ENCODE results near the gene TMEM31.

The TMEM31 gene, protein sequence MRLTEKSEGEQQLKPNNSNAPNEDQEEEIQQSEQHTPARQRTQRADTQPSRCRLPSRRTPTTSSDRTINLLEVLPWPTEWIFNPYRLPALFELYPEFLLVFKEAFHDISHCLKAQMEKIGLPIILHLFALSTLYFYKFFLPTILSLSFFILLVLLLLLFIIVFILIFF

DNA sequence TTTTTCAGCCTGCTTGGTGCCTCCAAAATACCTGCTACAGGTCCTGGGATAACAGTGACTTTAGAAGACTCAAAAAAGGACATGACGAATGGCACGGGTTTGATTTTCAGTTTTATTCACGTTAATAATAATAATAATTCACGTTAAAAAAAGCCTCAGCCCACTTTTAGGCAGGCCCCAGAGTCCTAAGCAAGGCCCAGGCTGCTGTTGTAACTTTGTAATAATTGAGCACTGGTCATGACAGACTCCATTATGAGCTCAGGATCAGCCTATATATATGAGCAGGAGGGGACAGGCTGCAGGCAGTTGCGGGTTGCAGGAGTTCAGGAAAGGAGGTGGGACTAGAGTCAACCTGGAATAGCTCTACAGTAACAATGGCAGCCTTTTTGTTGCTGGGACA is at the start of gene TMEM31:
Gene TMEM31 (plus strand): TSS at position 301 of the 400 bp plus-strand sequence. CDS start 1,350 bp downstream, outside the sequence.
- DNase-seq, result no peak

- DNase-seq, result no peak
Measured at GRCh38 chrX:103663981-103664762, 46.5 kb upstream of the TMEM31 start.

DNA sequence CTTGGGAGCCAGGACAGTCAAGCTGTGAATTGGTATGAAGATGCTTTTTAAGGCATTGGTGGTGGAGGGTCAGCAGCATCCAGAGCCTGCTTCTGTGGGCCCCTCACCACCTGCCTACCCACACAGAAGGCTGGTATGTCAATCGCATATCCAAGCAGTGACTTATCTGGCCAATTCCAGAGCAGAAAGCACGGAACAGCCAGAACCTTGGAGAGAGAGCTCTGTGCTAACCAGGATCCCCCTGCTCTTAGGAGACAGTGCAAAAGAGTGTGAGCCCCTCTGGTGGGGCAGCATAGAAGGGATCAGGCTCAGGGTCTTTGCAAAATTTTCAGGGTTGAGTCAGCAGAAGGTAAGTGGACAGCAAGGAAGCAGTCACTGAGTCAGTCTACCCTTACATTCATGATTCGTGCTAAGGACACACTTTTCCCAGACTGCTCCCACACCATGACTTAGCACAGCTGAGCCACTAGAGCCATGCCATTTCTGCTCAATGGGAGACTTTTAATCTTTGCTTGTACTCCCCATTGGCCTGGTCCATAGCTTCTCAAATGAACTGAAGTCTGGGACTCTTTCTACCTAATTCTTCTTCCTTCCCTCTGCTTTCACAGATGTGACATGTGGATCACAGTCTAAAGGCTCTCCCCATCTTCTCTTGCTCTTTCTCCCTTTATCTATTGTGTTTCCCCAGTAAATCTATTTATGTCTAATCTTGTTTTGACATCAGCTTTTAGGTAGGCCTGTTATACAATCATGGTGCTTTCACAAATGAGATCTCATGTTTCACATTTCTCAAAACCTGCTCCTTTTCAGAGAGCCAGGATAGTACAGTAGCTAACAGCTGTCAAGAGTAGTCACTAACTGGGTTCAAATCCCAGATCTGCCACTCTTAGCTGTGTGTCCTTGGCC is 44.3 kb upstream of the TMEM31 start:
- no peak for DNase-seq

- DNase-seq, result no peak
Measured at GRCh38 chrX:103669745-103670144, 41.0 kb upstream of the TMEM31 start.

GRCh38 chrX:103674531-103675454 is 35.9 kb upstream of the TMEM31 start:
- no peak for DNase-seq

DNA sequence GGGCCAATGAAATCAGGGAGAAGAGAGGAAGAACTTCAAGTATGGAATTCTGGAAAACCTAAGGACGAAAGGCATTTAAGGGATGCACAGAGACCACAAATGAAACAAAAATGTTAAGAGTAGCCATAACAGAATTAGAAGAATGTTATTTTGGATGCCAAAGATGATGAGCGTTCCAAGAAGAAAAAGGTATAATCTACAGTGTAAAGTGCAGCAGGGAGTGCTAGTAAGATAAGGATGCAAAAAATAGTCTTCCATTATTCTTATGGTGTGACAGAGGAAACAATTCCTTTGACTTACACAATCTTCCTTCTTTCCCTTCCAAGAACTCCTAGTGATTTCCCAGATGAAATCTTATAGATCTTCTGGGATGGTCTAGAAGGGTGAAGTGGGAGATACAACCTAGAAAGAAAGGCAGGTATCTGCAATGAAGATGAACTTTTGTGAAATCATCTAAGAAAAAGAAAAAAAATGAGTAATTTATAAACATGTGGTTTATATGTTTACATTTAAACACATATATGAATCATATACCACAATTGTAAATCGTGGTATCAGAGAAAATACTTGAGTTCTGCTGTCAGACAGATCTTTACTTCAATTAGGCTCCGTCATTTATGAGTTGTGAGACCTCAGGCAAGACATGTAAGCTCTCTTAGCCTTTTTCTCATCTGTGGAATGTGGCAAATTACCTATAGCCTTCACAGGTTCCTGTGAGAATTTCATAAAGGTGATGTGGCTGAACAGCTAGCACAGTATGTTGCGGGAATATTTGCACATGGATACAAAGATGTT is 32.3 kb upstream of the TMEM31 start:
- DNase-seq, result no peak

- DNase-seq, result no peak
Measured at GRCh38 chrX:103681443-103681842, 29.3 kb upstream of the TMEM31 start.

DNA sequence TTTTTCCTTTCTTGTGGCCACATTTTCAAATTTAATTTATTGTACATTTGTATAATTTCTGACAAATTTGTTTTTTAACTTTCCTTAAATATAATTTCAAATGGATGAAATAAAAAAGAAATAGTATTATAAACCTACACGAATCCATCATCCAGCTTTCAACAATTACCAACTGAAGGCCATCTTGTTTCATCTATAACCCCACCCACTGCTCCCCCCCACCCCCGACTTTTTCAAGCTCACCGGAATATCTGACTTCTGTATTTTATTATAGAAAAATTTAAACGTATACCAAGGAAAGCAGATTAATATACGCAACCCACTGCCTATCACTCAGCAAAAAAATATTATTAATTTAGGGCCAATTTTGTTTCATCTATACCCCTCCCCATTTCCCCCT is 25.3 kb upstream of the TMEM31 start:
- DNase-seq, result no peak

DNA sequence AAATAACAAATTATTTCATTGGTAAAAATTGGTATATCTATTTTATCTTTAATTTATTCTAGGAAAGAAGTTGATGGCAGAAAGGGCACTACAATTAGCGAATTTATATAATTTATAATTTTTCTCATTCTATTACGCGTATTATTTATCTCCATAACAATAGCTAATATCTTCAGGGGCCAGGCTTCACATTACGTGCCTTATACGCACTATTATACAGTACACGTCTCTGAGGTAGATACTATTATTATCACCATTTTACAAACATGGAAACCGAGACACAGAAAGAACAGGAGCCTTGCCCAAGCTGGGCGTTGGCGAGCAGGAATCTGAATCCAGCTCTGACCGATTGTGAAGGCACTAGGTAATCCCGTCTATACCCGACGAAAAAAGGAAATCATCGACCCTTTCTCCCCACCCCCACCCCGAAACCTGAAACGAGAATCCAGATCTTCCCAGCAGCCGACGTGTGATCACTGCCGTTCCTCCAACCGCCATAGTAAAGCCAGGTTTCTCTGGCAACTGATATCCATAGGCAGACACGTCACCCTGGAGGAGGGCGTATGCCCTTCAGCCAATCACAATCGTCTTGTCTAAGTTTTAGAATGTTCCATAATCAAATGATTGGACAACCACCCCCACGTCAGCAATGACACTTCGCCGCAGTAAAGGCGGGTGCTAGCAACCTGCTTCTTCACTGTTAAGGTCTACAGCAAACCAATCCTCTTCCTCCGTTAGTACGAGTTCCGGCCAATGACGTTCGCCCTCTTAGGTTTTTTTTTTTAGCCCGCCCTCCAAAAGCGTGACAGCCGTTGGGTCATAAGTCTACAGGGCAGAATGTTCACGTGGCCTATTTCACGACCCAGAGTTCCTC is 24.3 kb upstream of the TMEM31 start, which contains the start of gene MORF4L2:
Gene MORF4L2 (minus strand): TSS at position 501 of the 874 bp plus-strand sequence. CDS start 9,672 bp downstream, outside the sequence.
- DNase-seq, result peak; percentile 91 to 98

GRCh38 chrX:103687073-103687695 is 23.5 kb upstream of the TMEM31 start:
- peak; percentile 49 to 98 for DNase-seq

DNA sequence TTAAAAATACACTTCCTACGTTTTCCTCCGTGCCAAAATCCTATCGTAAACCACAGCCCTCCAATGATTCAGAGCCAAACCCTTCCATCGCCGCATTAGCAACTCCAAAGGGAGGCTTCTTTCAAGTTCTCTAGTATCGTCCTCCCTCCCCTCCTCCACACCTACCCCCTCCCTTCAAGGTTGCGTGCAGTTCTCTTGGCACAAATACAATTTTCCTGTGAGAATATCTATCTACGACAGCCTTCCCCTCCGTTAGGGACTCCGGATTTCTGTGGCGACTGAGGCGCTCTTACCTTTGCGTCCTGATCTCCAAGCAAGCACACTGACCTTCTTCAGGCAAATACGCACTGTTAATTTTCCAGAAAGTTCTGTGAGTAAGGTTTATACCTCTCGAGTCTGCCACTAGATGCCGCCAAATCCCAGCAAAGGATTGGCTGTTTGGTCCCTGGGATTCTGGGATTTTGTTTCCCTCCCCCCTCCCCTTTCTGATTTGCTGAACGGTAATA is 23.0 kb upstream of the TMEM31 start:
- peak; percentile 66 to 86 for DNase-seq

DNA sequence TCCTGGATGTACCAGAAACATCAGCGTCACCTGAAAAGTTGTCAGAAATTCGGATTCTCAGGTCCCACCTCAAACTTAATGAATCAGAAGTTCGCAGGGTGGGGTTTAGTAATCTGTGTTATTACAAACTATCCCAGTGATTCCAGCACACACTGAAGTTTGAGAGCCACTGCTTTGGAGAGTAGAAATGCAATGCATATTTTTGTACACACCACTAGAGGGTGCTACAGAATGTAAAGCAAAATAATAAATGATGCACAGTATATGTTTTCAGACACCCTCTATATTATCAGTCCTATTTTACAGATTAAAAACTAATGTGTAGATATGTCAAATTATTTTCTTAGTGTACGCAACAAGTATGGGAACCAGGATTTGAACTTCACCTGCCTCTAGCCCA is 21.8 kb upstream of the TMEM31 start:
- peak; percentile 1 to 47 for DNase-seq

GRCh38 chrX:103691059-103691458 is 19.6 kb upstream of the TMEM31 start:
- no peak for DNase-seq

- DNase-seq, result no peak
Measured at GRCh38 chrX:103697687-103698086, 13.0 kb upstream of the TMEM31 start.

- DNase-seq, result no peak
Measured at GRCh38 chrX:103699243-103699642, 11.5 kb upstream of the TMEM31 start.

DNA sequence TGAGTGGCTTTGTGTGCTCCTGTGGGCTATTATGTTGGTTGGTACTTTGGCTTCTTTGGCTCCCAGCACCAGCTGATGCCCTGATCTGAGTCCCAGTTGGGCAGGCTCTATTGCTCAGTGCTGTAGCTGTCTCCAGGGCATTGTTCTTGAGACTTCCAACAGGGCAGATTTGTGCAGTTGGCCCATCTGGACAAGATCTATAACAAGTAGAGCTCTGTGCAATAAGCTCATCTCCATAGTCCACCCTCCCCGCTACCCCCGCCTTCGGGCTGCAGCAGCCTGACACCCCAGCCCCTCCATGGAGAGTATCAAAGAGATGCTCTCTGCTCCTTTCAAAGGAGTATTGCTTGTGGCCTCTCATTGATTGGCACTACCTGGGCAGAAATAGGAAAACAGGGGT is 5.8 kb upstream of the TMEM31 start:
- no peak for DNase-seq

- DNase-seq, result peak in 1 of 2 experiments; percentile 1
Measured at GRCh38 chrX:103716962-103717361, 6.3 kb downstream of the TMEM31 start.

DNA sequence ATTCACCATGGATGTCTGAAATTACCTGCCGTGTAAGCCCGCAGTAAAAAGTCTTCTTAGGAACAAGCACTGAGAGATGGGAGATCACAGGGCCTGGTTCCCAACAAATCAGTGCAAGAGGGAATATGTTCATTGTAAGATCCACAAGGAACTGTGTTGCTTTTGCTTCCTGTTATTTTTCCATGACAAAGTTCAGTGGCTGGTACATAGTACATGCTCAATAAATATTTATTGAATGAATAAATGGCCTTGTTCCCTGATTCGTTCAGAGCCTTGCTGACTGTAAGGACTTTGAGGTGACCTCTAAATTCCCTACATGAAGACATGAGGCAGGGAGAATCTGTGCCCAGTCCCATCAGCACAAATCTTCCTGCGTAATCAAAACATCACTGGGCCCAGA is 7.4 kb downstream of the TMEM31 start:
- no peak for DNase-seq

- no peak for DNase-seq
Measured at GRCh38 chrX:103722505-103722904, 11.8 kb downstream of the TMEM31 start.

DNA sequence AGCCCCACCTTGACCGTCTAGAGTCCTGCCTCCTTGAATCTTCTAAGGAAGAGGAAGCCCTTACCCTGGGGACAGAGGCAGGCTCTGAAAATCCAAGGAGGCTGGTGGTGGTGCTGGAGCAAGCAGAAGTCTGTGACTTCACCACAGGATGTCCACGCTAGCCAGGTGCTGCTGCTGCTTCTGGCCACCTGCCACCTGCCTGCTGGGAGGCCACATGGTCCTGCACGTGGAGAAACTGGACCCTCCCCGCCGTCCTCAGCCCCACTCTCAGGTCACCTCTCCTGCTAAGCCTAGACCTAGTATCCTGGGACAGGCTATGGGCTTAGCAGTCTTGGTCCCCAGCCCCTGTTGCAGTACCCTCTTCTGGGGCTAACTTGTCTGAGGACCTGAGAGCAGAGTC is 15.8 kb downstream of the TMEM31 start:
- no peak for DNase-seq

Measured in NCI-H446 (cell line).